SH-SY5Y (cell line): ENCODE measurements around the gene F3.

Source experiments
- GATA2 ChIP-seq: IDR thresholded peaks from 2 replicates; pipeline ENCODE4 v1.6.1; 2011; ENCODE audit warnings: mild to moderate bottlenecking, low read depth, low read length
- GATA3 ChIP-seq: IDR thresholded peaks from 2 replicates; pipeline ENCODE4 v1.6.1; 2011; ENCODE audit warnings: low read depth, mild to moderate bottlenecking, low read length, moderate library complexity

The F3 gene

GRCh38 chr1:94539496-94539895, 2.1 kb downstream of the F3 start:
- TF ChIP-seq GATA2 = no peak
- TF ChIP-seq GATA3 = no peak

GRCh38 chr1:94538243-94538827, 3.2 kb downstream of the F3 start:
- TF ChIP-seq GATA3 (no peak), GATA2 (no peak)

GRCh38 chr1:94537254-94537653, 4.3 kb downstream of the F3 start:
- TF ChIP-seq GATA2 (no peak), GATA3 (no peak)

GRCh38 chr1:94535879-94536278, 5.7 kb downstream of the F3 start:
- TF ChIP-seq GATA3 (no peak), GATA2 (no peak)

- TF ChIP-seq GATA3 (no peak), GATA2 (no peak)
Observed at GRCh38 chr1:94535095-94535494, 6.5 kb downstream of the F3 start.

- TF ChIP-seq GATA2 (no peak), GATA3 (no peak)
Observed at GRCh38 chr1:94532077-94532476, 9.5 kb downstream of the F3 start.

GRCh38 chr1:94531664-94532063, 9.9 kb downstream of the F3 start:
- TF ChIP-seq GATA2 (no peak), GATA3 (no peak)

GRCh38 chr1:94530373-94530878, 11.1 kb downstream of the F3 start:
- TF ChIP-seq GATA2 (no peak), GATA3 (no peak)

- TF ChIP-seq GATA2 = no peak
- no peak for TF ChIP-seq GATA3
Observed at GRCh38 chr1:94529416-94529815, 12.1 kb downstream of the F3 start.

GRCh38 chr1:94528826-94529225, 12.7 kb downstream of the F3 start:
- TF ChIP-seq GATA3 = no peak
- no peak for TF ChIP-seq GATA2

- TF ChIP-seq GATA3 (no peak), GATA2 (no peak)
Observed at GRCh38 chr1:94528299-94528698, 13.3 kb downstream of the F3 start.

- TF ChIP-seq GATA3 (no peak), GATA2 (no peak)
Observed at GRCh38 chr1:94527447-94528031, 14.0 kb downstream of the F3 start.

- TF ChIP-seq GATA2 (no peak), GATA3 (no peak)
Observed at GRCh38 chr1:94526152-94526980, 15.2 kb downstream of the F3 start.

- no peak for TF ChIP-seq GATA2
Observed at GRCh38 chr1:94524531-94524930, 17.0 kb downstream of the F3 start.

- TF ChIP-seq GATA3 (no peak), GATA2 (no peak)
Observed at GRCh38 chr1:94522304-94522703, 19.3 kb downstream of the F3 start.

- no peak for TF ChIP-seq GATA3
- TF ChIP-seq GATA2 = no peak
Observed at GRCh38 chr1:94519351-94519750, 22.2 kb downstream of the F3 start.
